GM19193 (cell line): ENCODE results near the gene ZSWIM5.

ENCODE experiments used
- POLR2A ChIP-seq: IDR thresholded peaks from 4 replicates; pipeline ENCODE4 v1.6.1; 2011; ENCODE audit not compliant: insufficient read depth, insufficient read length; ENCODE audit errors: extremely low read depth

The ZSWIM5 gene

DNA sequence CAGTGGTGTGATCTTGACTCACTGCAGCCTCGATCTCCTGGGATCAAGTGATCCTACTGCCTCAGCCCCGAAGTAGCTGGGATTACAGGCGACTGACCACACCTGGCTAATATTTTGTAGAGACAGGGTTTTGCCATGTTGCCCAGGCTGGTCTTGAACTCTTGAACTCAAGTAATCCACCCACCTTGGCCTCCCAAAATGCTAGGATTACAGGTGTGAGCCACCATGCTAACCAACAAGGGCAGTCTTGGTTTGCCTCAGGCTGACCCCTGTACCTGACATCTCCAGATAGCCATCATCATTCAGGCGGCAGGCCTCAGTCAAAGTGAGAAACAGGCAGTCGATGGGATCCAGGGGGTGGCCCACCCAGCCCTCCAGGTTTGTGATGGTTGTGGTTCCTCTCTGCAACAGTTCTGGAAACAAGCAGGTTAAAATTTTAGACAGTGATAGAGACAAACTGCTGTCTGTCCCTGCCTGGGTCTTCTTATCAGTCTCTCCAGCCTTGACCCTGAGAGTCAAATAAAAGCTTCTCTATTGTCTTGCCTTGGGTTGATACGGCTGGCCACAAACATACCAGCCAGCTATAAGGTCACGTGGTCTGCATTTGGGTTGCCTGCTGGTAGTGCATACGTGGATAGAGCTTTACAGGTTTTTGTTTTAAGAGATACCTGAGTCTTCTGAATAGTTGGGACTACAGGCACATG lies 167.6 kb downstream of the ZSWIM5 start:
- no peak for TF ChIP-seq POLR2A

DNA sequence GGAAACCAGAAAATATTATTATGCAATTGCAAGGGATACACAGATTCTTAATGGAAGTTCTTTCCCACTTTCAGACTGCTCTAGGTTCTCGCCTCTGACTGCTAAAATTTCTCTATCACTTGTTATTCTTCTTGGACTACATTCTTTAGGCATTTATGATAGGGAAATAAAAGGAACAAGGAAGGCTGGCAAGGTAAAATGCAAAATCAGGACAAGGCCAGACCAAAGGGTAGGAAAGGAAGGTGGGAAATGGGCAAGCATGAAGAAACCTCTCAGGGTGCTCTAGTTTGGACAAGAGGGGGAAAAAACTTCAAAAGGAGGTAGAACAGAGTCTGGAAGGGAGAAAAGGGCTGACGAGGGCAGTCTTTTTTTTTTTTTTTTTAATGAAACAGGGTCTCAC lies 168.2 kb downstream of the ZSWIM5 start:
- no peak for TF ChIP-seq POLR2A

- TF ChIP-seq POLR2A = no peak
Observed at GRCh38 chr1:45037456-45037855, 168.9 kb downstream of the ZSWIM5 start.

DNA sequence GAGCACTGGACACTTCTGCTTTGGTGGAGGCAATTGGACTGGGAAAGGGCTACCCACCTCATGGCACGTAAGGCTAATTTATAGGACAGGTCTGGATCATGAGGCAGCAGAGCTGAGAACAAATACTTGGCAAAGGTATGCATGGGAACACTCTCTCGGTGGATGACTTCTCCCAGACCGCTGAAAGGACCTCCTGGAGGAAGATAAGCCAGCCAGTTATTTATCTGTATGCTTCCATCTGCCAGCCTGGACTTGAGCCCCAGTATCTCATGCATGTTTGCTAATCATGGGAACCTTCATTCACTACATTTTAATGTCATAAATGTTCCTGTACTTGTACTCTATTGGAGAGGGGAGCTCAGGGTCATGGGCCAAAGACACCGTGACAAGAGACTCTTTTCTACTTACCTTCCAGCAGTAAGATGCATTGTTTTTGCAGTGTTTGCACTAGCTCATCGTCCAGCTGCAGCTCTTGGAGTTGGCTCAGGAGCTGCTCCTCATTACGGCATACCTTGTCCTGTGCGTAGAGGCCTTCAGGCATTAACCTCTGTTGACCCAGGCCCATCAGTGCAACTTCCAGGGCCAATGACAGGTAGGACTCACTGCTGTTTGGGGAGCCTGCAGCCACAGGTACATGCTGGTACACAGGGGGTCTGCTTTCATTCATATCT lies 170.6 kb downstream of the ZSWIM5 start:
- no peak for TF ChIP-seq POLR2A

GRCh38 chr1:45033356-45033755 lies 173.0 kb downstream of the ZSWIM5 start:
- TF ChIP-seq POLR2A = no peak

GRCh38 chr1:45032837-45033236 lies 173.6 kb downstream of the ZSWIM5 start:
- TF ChIP-seq POLR2A = no peak

GRCh38 chr1:45026446-45026845 lies 180.0 kb downstream of the ZSWIM5 start:
- TF ChIP-seq POLR2A = no peak

DNA sequence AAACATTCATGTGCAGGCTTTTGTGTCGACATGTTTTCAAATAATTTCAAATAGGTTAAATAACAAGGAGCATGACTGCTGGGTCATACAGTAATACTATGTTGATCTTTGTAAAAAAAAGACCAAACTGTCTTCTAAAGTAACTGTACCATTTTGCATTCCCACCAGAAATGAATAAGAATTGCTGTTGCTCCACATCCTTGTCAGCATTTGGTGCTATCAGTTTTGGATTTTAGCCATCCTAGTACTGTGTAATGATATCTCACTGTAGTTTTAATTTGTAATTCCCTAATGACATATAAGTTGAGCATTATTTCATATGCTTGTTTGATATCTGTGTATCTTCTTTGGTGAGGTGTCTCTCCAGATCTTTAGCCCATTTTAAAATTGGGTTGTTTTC lies 182.7 kb downstream of the ZSWIM5 start:
- TF ChIP-seq POLR2A = no peak

- no peak for TF ChIP-seq POLR2A
Observed at GRCh38 chr1:45018599-45019230, 187.7 kb downstream of the ZSWIM5 start.

DNA sequence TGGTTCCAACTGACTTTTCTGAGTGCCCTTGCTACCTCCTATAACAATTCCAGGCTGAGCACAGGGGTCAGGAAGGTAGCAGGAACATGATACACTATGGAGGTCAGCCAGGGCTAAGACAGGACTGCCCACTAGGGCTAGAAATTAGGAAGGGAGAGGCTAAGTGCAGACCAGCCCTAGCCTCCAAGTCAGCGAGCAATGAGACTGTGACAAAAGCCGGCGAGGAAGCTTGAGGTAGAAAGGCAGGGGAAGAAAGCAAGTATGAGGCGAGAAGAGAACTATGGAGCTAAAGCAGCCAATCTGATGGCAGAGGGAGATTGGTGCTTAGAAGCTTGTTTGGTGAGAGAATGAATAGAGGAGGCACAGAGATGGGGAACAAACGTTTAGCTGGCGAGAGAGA lies 189.6 kb downstream of the ZSWIM5 start:
- no peak for TF ChIP-seq POLR2A

GRCh38 chr1:45016090-45016697 lies 190.2 kb downstream of the ZSWIM5 start:
- no peak for TF ChIP-seq POLR2A

GRCh38 chr1:45015683-45016082 lies 190.7 kb downstream of the ZSWIM5 start:
- TF ChIP-seq POLR2A = no peak

DNA sequence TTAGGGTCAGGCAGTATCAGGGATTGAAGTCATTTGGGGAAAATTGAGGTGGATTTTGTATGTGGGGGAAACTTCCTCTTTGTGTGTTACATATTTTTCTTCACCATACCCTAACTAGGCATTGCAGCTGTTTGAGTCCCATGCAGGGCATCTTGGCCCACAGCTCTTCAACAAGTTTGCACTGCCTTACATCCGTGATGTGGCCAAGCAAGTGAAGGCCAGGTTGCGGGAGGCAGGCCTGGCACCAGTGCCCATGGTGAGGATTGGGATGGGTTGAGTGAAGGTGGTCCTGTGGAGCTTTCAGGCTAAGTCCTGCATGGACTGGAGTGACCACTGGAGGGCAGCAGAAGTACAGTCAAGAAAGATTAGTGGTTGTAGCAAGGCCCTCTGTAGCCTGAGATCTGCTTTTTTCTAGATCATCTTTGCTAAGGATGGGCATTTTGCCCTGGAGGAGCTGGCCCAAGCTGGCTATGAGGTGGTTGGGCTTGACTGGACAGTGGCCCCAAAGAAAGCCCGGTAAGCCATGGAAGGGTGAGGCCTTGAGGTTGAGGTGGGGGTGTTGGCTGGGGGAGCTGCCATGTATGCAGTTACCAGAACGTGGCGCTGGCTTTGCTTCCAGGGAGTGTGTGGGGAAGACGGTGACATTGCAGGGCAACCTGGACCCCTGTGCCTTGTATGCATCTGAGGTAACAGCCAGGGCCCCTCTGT lies 191.9 kb downstream of the ZSWIM5 start:
- TF ChIP-seq POLR2A = no peak

DNA sequence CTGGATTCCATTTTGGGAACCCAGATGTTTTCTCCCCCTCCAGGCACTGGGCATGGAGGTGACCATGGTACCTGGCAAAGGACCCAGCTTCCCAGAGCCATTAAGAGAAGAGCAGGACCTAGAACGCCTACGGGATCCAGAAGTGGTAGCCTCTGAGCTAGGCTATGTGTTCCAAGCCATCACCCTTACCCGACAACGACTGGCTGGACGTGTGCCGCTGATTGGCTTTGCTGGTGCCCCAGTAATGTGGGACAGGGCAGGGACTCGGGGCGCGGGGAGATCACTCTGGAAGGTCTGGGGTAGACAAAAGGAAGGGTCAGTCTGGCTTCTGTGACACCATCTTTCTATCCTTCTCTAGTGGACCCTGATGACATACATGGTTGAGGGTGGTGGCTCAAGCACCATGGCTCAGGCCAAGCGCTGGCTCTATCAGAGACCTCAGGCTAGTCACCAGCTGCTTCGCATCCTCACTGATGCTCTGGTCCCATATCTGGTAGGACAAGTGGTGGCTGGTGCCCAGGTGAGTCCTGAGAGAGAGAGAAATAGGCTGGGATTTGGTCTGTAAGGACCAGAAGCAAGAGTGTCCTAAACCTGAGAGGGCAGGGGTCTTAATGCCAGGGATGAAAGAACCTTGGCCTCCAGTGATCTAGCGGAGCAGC lies 192.7 kb downstream of the ZSWIM5 start:
- TF ChIP-seq POLR2A = no peak
